VCaP (cell line): ENCODE results near the gene NYNRIN.

Source experiments
- H3K27ac ChIP-seq: fragments of 450-650 bp; 2 replicates; pipeline ENCODE4 v1.5.1; 2017
- TF ChIP-seq, protein P1 (sequence below): fragments of 450-650 bp; conservative IDR thresholded peaks from 2 replicates; pipeline ENCODE4 v1.5.1; 2017; ENCODE audit warnings: mild to moderate bottlenecking, moderate library complexity

NYNRIN gene

DNA sequence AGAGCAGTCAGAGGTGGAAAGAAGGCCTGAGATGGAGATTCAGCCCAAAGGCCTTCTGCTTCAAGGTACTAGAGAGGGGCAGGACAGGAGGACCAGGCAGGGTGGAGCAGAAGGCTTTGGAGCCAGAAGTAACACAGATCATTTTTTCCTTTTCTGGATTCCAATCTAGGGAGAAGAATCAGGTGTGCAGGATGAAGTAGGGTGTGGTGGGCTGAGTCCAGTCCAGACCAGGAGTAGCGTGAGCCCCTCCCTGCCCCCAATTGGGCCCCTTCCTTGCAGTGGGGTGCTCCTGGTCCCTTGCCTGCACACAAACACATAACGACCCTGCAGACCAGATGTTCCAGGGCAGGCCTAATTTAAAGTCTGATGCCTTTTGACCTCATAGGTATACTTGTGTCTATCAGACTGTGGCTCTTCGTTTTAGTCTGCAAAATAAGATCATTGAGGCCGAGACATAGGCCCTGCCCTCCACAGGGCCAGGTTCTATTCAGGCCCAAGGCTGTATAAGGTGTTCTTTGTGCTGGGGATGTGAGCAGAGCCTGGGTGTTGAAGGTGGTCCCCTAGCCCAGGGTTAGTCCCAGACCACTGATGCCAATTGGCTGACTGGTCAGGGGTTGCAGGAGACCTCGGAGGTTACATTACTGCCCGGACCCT lies 1.0 kb upstream of the NYNRIN start:
- TF ChIP-seq, protein P1, sequence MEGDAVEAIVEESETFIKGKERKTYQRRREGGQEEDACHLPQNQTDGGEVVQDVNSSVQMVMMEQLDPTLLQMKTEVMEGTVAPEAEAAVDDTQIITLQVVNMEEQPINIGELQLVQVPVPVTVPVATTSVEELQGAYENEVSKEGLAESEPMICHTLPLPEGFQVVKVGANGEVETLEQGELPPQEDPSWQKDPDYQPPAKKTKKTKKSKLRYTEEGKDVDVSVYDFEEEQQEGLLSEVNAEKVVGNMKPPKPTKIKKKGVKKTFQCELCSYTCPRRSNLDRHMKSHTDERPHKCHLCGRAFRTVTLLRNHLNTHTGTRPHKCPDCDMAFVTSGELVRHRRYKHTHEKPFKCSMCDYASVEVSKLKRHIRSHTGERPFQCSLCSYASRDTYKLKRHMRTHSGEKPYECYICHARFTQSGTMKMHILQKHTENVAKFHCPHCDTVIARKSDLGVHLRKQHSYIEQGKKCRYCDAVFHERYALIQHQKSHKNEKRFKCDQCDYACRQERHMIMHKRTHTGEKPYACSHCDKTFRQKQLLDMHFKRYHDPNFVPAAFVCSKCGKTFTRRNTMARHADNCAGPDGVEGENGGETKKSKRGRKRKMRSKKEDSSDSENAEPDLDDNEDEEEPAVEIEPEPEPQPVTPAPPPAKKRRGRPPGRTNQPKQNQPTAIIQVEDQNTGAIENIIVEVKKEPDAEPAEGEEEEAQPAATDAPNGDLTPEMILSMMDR, result no peak
- no peak overlapping the region for H3K27ac ChIP-seq

DNA sequence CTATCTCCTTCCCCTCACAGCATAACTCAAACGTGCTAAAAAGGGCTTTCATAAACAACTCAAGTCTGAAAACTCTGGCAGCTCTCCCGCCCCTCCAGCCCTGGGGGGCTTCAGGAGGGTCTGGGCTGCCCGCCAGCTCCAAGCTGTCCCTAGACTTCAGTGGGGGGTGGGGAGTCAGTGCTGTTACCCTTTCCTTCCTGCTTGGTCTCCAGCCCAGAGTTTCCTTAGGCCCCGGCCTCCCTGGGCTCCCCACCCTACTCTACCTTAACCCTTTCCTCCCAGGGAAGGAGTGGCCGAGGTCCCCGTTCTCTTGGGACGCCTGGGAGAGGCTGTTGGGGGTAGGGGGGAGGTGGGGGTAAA lies 530 bp upstream of the NYNRIN start:
- TF ChIP-seq, protein P1, result no peak
- no peak overlapping the region for H3K27ac ChIP-seq

DNA sequence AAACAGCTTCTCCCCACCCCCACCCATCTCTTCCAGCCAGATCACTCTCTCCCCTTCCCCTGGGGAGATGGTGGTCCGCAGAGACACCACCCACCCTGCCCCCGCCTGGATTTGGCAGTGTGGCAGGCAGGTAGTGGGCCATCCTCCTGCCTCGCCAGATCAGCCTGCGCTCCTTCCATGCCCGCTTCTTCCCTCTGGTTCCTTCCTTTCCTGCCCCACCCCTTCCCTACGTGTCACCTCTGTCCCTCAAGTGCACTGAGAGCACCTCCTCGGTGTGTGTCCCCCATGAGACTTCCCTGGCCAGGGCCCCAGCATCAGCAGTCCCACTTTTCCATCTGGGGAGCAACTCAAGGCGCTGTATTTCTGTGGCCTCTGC lies 632 bp downstream of the NYNRIN start:
- TF ChIP-seq, protein P1, result no peak
- H3K27ac ChIP-seq, result no peak overlapping the region

DNA sequence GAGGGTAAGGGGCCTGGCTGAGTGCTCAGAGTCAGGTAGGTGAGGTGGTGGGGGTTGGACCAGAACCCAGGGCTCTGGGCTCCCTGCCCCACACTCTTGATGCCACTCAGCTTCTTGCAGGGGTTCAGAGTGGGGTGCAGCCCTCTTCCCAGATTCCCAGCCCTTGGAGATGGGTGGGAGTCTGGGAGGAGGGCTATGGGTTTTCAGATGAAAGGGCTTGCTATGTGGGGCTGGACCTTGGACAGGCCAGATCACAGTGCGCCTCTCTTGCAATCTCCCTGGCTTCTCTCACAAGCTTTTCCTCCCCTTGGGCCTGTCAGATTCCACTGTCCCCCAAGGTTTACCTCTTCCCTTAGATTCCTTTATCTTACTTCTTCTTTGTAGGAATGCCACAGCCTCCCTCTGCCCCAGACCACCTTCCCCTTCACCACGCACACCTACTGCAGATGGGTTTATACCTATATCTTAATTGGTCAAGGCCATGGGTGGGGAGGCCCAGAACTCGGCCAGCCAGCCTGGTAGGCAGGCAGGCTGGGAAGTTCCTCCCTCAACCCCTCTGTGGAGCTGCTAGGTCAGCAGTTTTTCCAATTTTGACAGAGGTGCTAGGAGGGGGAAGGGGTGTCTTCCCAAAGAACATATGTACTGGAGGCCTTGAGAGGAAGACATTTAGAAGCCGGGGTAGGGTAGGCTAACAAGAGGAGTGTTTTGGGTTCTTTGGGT lies 1.4 kb downstream of the NYNRIN start:
- TF ChIP-seq, protein P1, result no peak
- H3K27ac ChIP-seq, result no peak overlapping the region

DNA sequence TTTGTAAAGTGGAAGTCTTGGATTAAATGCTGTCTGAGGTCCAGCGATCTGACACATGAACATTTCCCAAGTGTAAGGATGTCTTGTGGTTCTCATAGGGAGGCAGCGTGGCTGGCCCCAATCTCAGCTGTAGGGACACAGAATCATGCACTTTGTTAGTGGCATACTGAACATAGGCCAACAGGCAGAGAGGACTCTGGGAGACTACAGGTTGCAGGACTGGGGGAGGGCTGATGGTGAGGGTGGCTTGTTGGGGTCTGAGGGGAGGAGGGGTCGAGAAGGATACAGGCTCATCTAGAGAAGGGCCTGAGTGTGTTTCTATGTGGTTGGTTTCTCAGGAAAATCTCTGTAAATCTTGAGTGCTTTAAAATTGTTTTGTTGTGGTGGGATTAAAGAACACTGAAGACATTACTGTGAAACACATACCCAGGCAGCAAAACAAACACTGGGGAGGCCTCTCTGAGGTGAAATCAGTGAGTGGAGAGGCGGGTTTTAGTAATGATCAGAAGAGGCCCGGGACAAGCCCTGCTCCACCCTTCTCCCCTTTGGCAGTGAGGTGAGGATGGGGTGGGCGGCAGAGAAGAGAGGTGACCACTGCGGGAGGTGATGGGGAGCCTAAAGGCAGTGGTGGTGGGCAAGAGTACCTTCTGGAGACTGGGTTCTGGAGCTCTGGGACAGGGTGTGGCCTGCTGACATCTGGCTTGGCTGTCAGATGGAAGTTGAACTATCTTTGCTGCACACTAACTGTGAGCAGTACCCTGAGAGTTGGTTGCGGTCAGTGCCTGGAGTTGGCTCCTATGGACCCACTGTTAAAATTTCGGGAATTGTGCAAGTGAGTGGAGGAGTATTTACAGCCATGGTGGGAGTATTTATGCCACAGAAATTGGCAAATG lies 3.3 kb downstream of the NYNRIN start:
- TF ChIP-seq, protein P1, result no peak
- no peak overlapping the region for H3K27ac ChIP-seq

DNA sequence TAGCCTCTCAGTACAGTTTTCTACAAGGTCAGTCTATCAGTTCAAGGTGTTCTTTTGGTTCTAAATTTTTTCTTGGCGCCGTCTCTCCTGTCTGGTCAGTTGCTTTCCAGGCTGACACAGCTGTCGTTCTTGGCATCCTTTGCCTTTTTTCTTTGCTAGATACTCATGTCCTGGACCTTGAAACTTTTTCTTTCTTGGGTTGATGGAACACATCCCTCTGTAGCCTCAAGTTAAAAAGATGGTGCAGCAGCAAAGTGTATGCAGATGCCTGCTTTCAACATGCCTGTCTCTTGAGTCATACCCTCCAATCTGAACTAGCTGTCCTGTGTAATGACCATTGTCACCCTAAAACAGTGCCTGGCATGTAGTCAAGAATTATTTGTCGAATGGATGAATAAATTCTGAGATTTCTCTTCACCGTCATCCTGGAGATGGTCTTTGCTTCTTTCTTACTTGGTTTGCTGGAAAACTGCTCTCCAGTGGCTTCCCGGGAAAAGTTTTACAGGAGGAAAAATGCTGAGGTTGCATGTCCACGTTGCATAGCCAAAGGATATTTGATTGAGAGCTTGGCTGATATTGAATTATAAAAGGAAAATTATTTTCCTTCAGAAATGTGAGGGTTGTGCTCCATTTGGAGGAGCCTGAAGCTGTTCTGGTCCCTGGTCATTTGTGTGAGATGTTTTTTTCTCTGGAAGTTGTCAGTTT lies 4.6 kb downstream of the NYNRIN start:
- H3K27ac ChIP-seq, result no peak overlapping the region
- TF ChIP-seq, protein P1, result no peak

DNA sequence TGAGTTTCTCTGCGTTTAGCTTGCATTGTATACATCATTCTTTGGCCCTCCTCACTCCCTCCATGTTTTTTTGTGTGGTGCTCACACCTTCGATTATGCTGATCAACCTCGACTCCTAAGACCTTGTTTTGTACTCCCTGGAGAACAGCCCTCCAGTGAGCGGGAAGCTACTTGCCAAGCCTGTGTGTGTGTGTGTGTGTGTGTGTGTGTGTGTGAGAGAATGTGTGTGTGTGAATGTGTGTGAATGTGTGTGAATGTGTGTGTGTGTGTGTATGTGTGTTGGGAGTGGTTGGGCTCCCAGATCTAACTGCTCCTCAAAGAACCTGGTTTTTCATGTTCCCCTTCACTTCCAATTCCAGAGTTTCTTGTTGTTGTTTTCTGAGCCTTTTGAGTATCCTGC lies 6.0 kb downstream of the NYNRIN start:
- H3K27ac ChIP-seq, result no peak overlapping the region
- TF ChIP-seq, protein P1, result no peak
